ENCODE data around the gene ZGPAT. TPM values are rescaled to one million over a fixed set of nuclear protein-coding genes. Genes with fewer than 3 reads are reported as not detected.

Gene ZGPAT
- total RNA-seq, 2 experiments from 2014 or later = 22.4 to 22.5 TPM

DNA sequence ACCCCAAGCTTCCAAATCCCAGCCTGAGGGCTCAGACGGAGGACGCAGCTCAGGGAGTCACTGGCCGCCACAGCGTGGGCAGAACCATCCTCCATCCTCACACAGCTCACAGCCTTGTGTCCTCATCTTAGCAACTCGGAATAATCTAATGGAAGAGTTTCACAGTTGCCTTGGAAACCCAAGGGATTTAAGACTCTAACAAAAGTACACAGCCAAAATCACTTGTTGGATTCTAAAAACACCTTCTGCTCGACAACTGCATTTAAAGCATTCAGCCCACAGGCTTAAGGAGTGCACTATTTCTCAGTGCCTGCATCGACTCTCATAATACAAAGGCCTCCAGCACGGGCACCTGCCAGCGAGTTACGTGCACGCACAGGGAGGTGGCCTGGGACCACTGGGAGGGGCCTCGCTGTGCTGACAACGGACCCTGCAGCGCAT, 77.9 kb downstream of the ZGPAT start:
- no peak overlapping the region for H3K27ac Mint-ChIP-seq
- ATAC-seq (no peak), DNase-seq (no peak)
- ChIA-PET POLR2A (no interaction called here), CTCF (interaction anchor here (0.7 to 5.0 kb wide), 21 partner anchors 9 to 335 kb away, joined by 3 to 37 read pairs (median 5); partner anchors contain the start of genes ARFRP1, LIME1, TPD52L2 and ZGPAT)
- H3K27me3 Mint-ChIP-seq = no peaks in the 10 kb centered on the region
- H3K36me3 Mint-ChIP-seq (ENCODE audit: low read depth) = no peaks in the 10 kb centered on the region
- TF ChIP-seq, protein P1, sequence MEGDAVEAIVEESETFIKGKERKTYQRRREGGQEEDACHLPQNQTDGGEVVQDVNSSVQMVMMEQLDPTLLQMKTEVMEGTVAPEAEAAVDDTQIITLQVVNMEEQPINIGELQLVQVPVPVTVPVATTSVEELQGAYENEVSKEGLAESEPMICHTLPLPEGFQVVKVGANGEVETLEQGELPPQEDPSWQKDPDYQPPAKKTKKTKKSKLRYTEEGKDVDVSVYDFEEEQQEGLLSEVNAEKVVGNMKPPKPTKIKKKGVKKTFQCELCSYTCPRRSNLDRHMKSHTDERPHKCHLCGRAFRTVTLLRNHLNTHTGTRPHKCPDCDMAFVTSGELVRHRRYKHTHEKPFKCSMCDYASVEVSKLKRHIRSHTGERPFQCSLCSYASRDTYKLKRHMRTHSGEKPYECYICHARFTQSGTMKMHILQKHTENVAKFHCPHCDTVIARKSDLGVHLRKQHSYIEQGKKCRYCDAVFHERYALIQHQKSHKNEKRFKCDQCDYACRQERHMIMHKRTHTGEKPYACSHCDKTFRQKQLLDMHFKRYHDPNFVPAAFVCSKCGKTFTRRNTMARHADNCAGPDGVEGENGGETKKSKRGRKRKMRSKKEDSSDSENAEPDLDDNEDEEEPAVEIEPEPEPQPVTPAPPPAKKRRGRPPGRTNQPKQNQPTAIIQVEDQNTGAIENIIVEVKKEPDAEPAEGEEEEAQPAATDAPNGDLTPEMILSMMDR (IDR thresholded peaks at IDR 0.05) = no peak
- no peak overlapping the region for H3K4me3 Mint-ChIP-seq
- H3K9me3 Mint-ChIP-seq = no peaks in the 10 kb centered on the region
- H3K4me1 Mint-ChIP-seq (ENCODE audit: low read depth) = peaks cover 11% of the 10 kb centered on the region
- intact Hi-C loops (cut with micrococcal nuclease) = loop anchor here (5.0 kb wide), 1 partner anchor 187 kb away; no protein-coding TSS in a partner anchor

Other genes starting within 250 kb of the ZGPAT start
- gene KCNQ2, start 235.4 kb upstream of the ZGPAT start, total RNA-seq = not detected
- 1 to 10 TPM; 1.4 to 2.2 TPM for gene EEF1A2, start 209.0 kb upstream of the ZGPAT start, total RNA-seq
- gene PPDPF, start 187.3 kb upstream of the ZGPAT start, total RNA-seq = 100 to 1,000 TPM; 193 to 226 TPM
- gene PTK6, start 170.7 kb upstream of the ZGPAT start, total RNA-seq = under 1 TPM in 1 of 2 experiments, not detected in 1; 0.18 TPM
- not detected for gene SRMS, start 160.3 kb upstream of the ZGPAT start, total RNA-seq
- under 1 TPM; 0.23 to 0.27 TPM for gene FNDC11, start 153.9 kb upstream of the ZGPAT start, total RNA-seq
- 10 to 100 TPM; 14.3 to 17.6 TPM for gene HELZ2, start 133.8 kb upstream of the ZGPAT start, total RNA-seq
- gene GMEB2, start 80.9 kb upstream of the ZGPAT start, total RNA-seq = 10 to 100 TPM; 16.2 to 16.3 TPM
- 10 to 100 TPM; 17.8 to 18.4 TPM for gene STMN3, start 54.6 kb upstream of the ZGPAT start, total RNA-seq
- gene RTEL1, start 49.7 kb upstream of the ZGPAT start, total RNA-seq = 10 to 100 TPM; 37.4 to 39.1 TPM
- gene TNFRSF6B, start 11.4 kb upstream of the ZGPAT start, total RNA-seq = not detected
- gene ARFRP1, start 63 bp upstream of the ZGPAT start, total RNA-seq = 10 to 100 TPM; 41.7 to 44.2 TPM
- 10 to 100 TPM; 15.5 to 16.8 TPM for gene LIME1, start 28.6 kb downstream of the ZGPAT start, total RNA-seq
- 10 to 100 TPM; 38.5 to 39.8 TPM for gene SLC2A4RG, start 31.7 kb downstream of the ZGPAT start, total RNA-seq
- gene ZBTB46, start 123.2 kb downstream of the ZGPAT start, total RNA-seq = under 1 TPM; 0.31 to 0.38 TPM
- not detected for gene ABHD16B, start 153.5 kb downstream of the ZGPAT start, total RNA-seq
- 10 to 100 TPM; 43.1 to 44.6 TPM for gene TPD52L2, start 157.2 kb downstream of the ZGPAT start, total RNA-seq
- 10 to 100 TPM; 32.2 to 32.5 TPM for gene DNAJC5, start 187.1 kb downstream of the ZGPAT start, total RNA-seq
- gene UCKL1, start 248.4 kb downstream of the ZGPAT start, total RNA-seq = 10 to 100 TPM; 31.5 to 32.6 TPM

Measured in activated CD8-positive, alpha-beta T cell treated with anti-CD3 and anti-CD28 coated beads for 36 hours (primary cell).